ENCODE measurements around the gene DGCR2. TPM values are rescaled to one million over a fixed set of nuclear protein-coding genes. Genes with fewer than 3 reads are reported as not detected.

DGCR2 gene
- total RNA-seq, 4 donors from 2014 or later: 42.5 to 75.2 (median 50.8) TPM

DNA sequence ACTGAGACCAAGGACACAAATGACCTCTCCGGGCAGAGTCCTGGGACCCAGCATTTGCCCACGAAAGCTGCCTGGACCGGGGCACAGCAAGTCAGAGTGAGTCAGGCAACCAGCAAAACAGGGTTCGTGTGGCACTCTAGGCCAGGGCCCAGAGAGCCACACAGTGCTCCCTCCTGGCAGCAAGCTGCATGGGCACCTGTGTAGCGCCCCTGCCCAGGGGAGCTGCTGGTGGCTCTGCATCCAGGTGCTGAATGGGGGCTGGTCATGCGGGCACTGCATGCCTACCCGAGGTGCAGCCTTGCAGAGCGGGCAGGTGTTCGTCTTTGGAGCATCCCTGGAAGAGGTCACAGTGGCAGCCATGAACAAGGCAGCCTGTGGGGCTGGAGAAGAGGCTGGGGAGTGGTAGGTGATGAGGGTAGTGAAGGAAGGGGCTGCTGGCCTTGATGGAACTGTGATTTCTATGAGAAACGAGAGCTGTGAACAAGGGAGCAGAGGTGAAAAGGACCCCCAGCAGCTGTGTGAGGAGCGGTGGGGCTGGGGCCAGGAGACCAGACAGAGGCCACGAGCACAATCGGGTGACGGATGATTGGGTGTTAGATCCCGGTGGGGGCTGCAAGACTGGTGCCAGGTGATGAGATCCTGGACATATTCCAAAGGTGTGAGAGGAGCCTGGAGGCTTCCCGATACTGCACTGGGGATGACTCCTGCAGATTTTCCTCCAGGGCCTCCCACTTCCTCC is 63.3 kb downstream of the DGCR2 start:
- Histone ChIP-seq H3K9me3 (no peaks in the 10 kb centered on the region), H3K27me3 (no peaks in the 10 kb centered on the region), H3K27ac (no peak overlapping the region), H3K4me3 (no peak overlapping the region), H3K36me3 (peaks cover 17 to 100% (median 31%) of the 10 kb centered on the region in 3 donors), H3K4me1 (peaks cover 0 to 45% (median 11%) of the 10 kb centered on the region in 3 donors)
- DNase-seq: no peak
- WGBS, 2 donors: 72 to 75% methylated on average over 9 to 12 of the region's 16 CpGs
- intact Hi-C loops (cut with DNase I): no loop called here
- TF ChIP-seq POLR2A (IDR thresholded peaks at IDR 0.05): no peak
- TF ChIP-seq, protein P1, sequence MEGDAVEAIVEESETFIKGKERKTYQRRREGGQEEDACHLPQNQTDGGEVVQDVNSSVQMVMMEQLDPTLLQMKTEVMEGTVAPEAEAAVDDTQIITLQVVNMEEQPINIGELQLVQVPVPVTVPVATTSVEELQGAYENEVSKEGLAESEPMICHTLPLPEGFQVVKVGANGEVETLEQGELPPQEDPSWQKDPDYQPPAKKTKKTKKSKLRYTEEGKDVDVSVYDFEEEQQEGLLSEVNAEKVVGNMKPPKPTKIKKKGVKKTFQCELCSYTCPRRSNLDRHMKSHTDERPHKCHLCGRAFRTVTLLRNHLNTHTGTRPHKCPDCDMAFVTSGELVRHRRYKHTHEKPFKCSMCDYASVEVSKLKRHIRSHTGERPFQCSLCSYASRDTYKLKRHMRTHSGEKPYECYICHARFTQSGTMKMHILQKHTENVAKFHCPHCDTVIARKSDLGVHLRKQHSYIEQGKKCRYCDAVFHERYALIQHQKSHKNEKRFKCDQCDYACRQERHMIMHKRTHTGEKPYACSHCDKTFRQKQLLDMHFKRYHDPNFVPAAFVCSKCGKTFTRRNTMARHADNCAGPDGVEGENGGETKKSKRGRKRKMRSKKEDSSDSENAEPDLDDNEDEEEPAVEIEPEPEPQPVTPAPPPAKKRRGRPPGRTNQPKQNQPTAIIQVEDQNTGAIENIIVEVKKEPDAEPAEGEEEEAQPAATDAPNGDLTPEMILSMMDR (IDR thresholded peaks at IDR 0.05): peak in 1 of 6 experiments; percentile 44

DNA sequence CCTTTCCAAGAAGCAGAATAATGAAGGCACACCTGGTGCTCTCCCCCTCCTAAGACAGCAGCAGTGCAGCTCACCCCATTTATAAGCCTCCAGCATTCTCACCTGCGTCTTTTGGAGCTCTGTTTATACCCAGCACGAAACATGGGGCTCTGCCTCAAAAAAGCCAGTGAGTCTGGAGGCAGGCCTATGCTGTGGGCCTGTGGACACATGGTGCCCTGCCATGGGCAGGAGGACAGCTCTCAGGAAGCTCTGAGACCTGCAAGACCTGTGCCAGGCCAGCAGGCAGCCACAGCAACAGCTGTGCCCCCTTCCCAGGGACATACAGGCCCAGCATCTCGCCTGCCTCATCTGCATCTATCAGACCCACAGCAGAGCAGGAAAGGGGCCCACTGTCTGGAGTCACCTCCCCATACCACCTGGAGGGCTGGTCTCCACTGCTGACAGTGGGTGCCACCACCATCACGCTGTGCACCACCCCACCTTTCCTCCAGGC is 64.2 kb downstream of the DGCR2 start:
- Histone ChIP-seq H3K4me1 (peaks cover 0 to 44% (median 11%) of the 10 kb centered on the region in 3 donors), H3K4me3 (no peak overlapping the region), H3K27me3 (no peaks in the 10 kb centered on the region), H3K36me3 (peaks cover 12 to 100% (median 32%) of the 10 kb centered on the region in 3 donors), H3K9me3 (no peaks in the 10 kb centered on the region), H3K27ac (no peak overlapping the region)
- intact Hi-C loops (cut with DNase I): no loop called here
- TF ChIP-seq POLR2A (IDR thresholded peaks at IDR 0.05): no peak
- TF ChIP-seq, protein P1 (IDR thresholded peaks at IDR 0.05): no peak
- no peak for DNase-seq
- WGBS, 2 donors: 89 to 93% methylated on average over 2 to 4 of the region's 4 CpGs

DNA sequence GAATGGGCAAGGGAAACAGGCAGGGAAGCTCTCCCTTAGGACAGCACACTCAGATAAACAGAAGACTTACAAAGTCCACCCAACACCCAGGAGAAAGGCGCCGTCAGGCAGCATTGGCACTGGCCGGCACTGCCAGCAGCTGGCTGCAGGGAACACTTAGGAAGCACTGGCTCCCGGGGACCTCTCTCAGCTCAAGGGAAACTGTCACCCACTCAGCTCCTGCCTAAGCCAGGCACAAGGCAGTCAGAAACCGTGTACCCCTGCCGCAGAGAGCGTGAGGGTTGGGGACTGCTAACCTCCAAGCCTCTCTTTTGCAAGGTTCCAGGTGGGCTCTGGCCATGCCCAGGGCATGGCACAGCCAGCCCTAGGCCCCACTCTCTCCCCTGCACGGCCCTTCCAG is 64.7 kb downstream of the DGCR2 start:
- peaks cover 12 to 100% (median 33%) of the 10 kb centered on the region in 3 donors for H3K36me3 ChIP-seq
- H3K9me3 ChIP-seq: no peaks in the 10 kb centered on the region
- TF ChIP-seq, protein P1 (IDR thresholded peaks at IDR 0.05): no peak
- no peak for TF ChIP-seq POLR2A (IDR thresholded peaks at IDR 0.05)
- 69 to 78% methylated on average over 4 to 8 of the region's 8 CpGs for WGBS, 2 donors
- H3K27me3 ChIP-seq: no peaks in the 10 kb centered on the region
- H3K4me1 ChIP-seq: peaks cover 0 to 39% (median 11%) of the 10 kb centered on the region in 3 donors
- no peak overlapping the region for H3K4me3 ChIP-seq
- intact Hi-C loops (cut with DNase I): no loop called here
- DNase-seq: no peak
- H3K27ac ChIP-seq: no peak overlapping the region

DNA sequence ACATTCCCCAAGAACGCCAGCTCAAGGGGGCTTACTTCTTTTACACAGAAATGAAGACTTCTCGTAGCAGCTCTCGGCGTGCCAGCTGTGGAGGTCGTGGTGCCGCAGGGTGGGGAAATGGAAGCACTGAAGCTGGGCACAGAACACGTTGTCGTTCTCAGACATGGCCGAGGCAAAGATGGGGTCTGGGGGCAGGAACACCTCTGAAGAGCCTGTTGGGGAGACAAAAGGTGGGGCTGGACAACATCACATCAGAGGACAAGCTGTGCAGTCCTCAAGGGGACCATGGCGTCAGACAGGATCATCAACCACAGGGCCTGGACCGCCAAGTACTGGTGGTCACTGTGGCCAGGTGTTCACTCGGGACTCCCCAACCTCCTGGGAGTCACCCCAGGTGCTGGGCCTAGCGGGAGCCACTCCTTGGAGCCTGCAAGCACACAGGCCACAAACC is 65.2 kb downstream of the DGCR2 start:
- WGBS, 2 donors: 84 to 87% methylated on average over 10 to 12 of the region's 13 CpGs
- Histone ChIP-seq H3K27me3 (no peaks in the 10 kb centered on the region), H3K36me3 (peaks cover 12 to 100% (median 30%) of the 10 kb centered on the region in 3 donors), H3K9me3 (no peaks in the 10 kb centered on the region), H3K4me1 (peaks cover 0 to 34% (median 11%) of the 10 kb centered on the region in 3 donors), H3K4me3 (no peak overlapping the region), H3K27ac (no peak overlapping the region)
- intact Hi-C loops (cut with DNase I): no loop called here
- TF ChIP-seq, protein P1 (IDR thresholded peaks at IDR 0.05): no peak
- no peak for DNase-seq

DNA sequence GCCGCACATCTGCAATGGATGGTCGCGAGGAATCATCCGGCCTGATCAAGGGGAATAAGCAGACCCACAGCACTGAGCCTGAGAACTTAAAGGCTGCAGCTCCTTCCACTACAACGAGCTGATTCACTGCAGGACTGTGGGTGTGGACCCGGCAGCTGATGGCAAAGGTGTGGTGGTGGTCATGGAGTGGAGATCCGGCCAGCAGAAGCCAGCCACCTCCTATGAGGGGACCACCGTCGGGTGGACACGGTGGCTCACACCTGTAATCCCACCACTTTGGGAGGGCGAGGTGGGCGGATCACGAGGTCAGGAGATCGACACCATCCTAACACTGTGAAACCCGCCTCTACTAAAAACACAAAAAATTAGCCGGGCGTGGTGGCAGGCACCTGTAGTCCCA is 66.4 kb downstream of the DGCR2 start:
- WGBS, 2 donors: 85 to 91% methylated on average over 12 to 15 of the region's 17 CpGs
- TF ChIP-seq, protein P1 (IDR thresholded peaks at IDR 0.05): no peak
- TF ChIP-seq POLR2A (IDR thresholded peaks at IDR 0.05): no peak
- no peak for DNase-seq
- Histone ChIP-seq H3K9me3 (no peaks in the 10 kb centered on the region), H3K27me3 (no peaks in the 10 kb centered on the region), H3K4me1 (peaks cover 0 to 25% (median 10%) of the 10 kb centered on the region in 3 donors), H3K36me3 (peaks cover 12 to 98% (median 33%) of the 10 kb centered on the region in 3 donors), H3K27ac (no peak overlapping the region), H3K4me3 (no peak overlapping the region)
- intact Hi-C loops (cut with DNase I): no loop called here

Data from esophagus squamous epithelium (tissue), 5 donors.